ENCODE data around the gene ATP6V1E1.
A peak's percentile ranks its signal among the peaks of the same experiment; 100 is the strongest.
"Not testable (repeated sequence)": the region's sequence is repeated elsewhere in the genome, so short reads cannot be mapped to it uniquely, and the experiment has no call there.

ATP6V1E1 gene

GRCh38 chr22:17581056-17581455, 47.5 kb downstream of the ATP6V1E1 start:
- DNase-seq (ENCODE audit: low read depth) = no peak

DNA sequence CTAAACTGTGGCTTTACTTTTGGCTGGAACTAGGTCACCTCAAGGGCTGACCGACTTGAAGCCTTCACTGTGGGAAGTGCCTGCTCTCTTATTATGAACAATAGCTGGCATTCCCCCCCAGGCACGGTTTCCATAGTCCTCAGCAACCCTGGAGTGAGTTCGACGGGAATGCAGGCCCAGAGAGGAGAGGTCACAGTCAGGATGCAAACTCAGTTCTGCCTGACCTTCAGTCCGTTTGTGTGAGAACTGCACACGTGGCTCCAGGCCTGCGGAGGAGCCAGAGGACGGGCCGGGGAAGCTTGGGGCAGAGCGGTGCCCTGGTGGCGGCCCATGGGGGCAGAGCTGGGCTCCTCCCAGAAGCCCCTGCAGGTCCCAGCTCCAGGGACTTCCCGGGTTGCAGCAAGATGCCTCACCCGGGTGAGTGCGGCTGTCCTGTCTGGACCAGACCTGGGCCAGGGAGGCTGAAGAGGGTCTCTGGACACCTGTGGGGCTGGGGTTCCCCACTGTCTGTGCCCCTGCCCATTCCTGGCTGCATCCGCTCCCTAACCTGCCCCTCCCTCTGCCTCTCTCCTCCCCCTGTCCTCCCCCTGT, 48.0 kb downstream of the ATP6V1E1 start:
- DNase-seq (ENCODE audit: low read depth) = no peak

GRCh38 chr22:17579535-17579981, 49.0 kb downstream of the ATP6V1E1 start:
- DNase-seq (ENCODE audit: low read depth) = no peak

DNA sequence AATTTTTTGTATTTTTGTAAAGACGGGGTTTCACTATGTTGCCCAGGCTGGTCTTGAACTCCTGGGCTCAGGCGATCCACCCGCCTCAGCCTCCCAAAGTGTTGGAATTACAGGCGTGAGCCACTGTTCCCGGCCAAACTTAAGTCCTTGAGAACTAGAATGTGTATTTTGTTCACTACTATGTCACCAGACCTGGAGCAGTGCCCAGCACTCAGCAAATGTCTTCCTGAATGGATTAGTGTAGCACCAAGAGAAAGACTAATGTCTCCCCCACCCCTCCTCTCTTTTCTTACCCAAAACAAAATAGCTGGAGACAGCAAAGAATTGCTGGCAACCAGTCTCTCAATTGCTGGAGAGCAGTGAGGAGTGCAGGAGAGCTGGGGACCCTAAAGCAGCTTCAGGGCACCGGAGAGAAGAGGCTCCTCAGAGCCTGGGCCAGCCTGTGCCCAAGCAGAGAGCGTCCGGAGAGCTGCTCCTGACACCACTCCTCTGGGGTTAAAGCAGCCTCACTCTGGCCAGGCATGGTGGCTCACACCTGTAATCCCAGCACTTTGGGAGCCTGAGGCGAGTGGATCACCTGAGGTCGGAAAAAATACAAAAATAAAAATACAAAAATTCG, 50.3 kb downstream of the ATP6V1E1 start:
- no peak for DNase-seq (ENCODE audit: low read depth)

GRCh38 chr22:17576470-17576869, 52.1 kb downstream of the ATP6V1E1 start:
- peak; percentile 17 for DNase-seq (ENCODE audit: low read depth)

DNA sequence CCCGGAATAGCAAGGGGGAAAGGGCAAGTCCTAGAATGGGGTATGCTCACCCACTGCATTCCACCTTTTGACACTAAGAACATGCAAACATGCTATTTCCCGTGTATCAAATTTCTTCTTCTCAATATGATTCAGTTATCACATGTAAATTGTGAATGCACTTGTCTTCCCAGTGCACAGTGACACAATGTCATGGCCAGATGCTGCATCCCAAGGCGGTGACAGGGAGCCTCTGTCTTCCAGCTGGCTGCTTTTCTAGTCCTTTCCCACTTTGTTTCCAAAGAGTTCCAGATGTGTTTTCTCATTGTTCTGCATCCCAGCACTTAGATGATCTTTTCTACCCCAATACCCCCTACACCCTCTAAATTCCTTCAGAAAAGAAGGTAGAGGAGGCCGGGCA, 52.9 kb downstream of the ATP6V1E1 start:
- DNase-seq (ENCODE audit: low read depth) = no peak

DNA sequence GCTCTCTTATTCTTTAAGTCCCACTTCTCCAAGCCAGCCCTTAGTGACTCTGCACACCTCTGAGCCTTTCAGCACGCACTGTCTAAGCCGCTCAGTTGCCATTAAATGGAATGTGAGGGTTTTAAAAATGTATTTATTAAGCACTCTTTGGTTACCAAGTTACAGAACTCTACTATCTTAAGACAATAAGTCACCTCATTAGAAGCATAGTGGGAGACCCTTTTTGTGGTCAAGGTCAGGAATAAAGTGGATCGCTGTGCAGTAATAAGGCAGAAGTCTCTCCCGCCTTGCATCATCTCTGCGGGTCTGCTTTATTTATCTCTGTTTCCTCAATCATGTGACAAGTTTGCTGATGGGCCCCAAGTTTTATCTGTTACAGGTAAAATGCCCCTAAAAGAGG, 53.4 kb downstream of the ATP6V1E1 start:
- DNase-seq (ENCODE audit: low read depth) = no peak

DNA sequence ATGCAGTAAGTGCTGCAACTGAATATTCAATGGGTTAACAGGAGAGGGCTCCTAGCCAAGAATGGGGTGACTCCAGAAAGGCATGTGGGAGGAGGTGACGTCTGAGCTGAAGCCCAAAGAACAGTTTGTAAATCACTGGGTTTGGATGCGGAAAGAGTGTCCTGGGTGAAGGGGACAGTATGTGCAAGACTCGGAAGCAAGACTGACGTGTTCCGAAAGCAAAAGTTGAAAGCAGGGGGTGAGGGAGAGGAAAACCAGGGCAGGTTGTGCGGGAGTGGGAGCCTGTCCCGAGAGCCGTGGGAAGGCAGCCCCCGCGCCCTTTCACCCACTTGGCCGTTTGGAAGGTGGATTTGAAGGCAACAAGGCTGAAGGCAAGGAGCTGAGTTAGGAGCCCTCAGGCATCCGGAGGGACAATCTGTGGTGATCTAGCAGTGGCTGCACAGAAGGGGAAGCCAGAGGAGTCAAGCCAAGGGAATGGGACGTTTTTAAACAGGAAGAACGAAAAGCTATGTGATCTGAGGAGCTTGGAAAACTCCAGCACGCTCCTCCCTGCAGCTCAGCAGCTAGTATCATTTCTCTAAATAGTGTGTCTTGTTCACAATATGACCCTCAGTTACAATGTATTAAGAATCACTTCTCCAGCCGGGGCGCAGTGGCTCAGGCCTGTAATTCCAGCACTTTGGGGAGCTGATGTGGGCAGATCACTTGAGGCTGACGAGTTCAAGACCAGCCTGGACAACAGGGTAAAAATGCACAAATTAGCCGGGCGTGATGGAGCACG, 57.5 kb downstream of the ATP6V1E1 start:
- DNase-seq (ENCODE audit: low read depth) = no peak

DNA sequence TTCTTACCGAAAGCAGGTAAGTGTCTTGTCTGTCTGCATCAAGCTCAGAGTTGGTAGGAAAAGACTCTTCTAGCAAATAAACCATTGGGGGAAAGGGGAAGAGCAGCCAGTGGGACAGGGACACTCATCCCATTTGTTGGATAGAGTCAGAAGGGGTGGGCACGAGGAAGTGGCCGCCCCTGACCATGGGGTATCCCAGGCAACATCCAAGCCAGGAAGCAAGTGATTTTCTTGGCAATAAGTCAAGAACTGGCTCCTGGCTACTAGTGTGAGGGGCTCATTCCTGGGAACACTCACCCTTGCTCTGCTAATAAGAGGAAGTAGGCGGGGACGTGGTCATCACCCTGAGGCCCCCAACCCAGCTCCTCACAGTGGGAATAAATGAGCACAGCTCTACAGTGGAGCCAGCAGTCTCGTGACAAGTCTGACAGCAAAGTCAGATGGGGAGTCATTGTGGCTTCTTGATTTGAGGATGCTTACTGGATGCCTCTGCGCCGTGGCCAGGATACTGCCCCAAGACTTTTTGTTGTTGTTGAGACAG, 58.5 kb downstream of the ATP6V1E1 start:
- DNase-seq (ENCODE audit: low read depth) = no peak

- DNase-seq (ENCODE audit: low read depth) = no peak
These were observed 61.8 kb downstream of the ATP6V1E1 start for GRCh38 chr22:17566776-17567175.

GRCh38 chr22:17566016-17566687, 62.4 kb downstream of the ATP6V1E1 start:
- DNase-seq (ENCODE audit: low read depth) = not testable (repeated sequence)

DNA sequence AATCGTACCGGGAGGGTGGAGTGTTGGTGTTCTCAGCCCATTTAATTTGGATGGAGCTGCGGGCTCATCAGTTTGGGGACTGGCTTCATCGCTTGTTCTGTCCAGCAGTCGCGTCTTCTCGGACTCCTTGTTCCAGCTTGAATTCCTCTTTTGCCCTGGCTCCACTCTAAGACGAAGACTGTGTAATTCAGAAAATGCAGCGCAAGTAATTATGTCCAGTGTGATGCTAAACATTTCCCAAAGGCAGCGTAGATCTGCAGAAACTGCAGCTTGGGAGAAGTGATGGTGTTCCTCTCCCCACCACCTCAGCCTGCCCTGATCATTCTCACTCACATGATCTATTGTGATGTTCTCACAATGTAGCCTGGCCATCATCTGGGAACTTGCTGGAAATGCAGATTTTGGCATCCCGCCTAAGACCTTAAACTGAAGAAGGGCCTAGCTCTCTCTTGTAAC, 64.6 kb downstream of the ATP6V1E1 start:
- DNase-seq (ENCODE audit: low read depth) = no peak

DNA sequence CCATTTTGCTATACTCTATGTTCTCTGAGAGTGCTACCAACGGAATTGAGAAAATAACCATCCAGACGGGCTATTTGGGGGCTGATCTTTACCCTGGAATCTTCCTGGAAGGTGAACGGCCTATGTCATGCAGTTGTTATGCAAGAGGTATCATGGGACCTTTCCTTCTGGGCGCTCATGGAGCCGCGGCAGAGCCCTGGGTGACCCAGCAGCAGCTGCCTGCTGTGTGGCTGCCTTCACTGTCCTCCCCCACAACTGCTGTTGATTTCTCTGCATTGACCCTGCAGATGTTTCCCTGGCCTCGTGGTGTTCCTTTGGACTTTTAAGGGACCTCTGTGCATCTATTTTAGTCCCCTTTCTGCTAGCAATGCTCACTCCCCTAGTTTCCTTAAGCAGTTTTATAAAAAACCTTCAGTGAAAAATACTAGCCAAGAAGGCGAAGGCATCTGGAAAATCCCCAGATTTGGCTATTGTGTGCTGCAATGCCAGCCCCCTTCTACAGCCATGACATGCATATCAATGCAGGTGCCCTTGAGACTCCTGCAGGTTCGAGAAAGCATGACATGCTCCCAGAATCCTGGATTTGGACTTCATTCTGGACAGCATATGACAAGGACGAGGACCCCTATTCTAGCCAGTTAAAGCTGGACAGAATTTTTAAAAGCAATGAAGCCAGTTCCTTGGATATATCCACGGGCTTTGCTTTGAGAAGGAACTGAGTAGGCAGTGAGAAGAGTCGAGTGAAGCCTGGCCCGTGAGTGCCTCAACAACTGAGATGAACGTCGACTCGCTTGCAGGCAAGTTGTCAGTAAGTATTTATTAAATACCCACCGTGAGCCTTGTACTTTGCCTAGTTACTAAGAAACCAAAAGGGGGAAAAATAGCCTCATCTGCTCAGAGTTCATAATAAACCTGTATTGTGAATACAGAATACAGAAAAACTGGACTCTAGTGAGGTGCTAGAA, 65.4 kb downstream of the ATP6V1E1 start, which contains the start of gene SLC25A18:
TSS of gene SLC25A18 (plus strand) at position 593 of the 965 bp plus-strand sequence. CDS start 16,447 bp downstream, outside the sequence.
- no peak for DNase-seq (ENCODE audit: low read depth)

DNA sequence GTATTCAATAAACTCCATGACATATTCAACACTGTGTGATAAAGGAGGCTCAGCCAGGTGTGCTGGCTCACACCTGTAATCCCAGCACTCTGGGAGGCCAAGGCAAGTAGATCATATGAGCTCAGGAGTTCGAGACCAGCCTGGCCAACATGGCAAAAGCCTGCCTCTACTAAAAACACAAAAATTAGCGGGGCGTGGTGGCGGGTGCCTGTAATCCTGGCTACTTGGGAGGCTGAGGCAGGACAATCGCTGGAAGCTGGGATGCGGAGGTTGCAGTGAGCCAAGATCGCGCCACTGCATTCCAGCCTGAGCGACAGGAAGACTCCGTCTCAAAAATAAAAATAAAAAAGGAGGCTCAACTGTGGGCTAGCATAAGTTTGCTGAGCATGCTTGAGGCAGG, 69.4 kb downstream of the ATP6V1E1 start:
- DNase-seq (ENCODE audit: low read depth) = no peak

DNA sequence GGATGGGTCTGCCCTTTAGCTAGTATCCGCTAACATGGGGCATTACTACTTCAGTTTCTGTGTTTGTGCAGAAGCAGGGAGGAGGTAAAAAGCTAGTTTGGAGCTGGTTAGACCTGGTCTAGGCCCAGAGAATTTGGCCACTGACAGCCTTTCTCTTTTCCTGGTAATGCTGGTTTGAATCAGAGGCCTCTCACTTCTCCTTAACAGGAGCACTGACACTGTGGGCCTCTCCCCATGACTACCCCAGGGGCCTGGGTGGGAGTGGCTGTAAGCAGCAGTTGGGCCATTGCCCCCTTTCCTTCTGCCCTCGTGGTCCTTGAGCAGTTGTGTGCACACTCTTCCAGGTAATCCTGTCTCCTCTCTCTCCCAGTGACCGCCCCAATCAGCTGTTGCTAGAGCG, 73.7 kb downstream of the ATP6V1E1 start:
- DNase-seq (ENCODE audit: low read depth) = no peak

GRCh38 chr22:17552737-17553136, 75.8 kb downstream of the ATP6V1E1 start:
- no peak for DNase-seq (ENCODE audit: low read depth)

GRCh38 chr22:17549655-17550054, 78.9 kb downstream of the ATP6V1E1 start:
- DNase-seq (ENCODE audit: low read depth) = no peak

- DNase-seq (ENCODE audit: low read depth) = no peak
These were observed 79.4 kb downstream of the ATP6V1E1 start for GRCh38 chr22:17549183-17549582.

- DNase-seq (ENCODE audit: low read depth) = no peak
These were observed 79.9 kb downstream of the ATP6V1E1 start for GRCh38 chr22:17548756-17549035.

DNA sequence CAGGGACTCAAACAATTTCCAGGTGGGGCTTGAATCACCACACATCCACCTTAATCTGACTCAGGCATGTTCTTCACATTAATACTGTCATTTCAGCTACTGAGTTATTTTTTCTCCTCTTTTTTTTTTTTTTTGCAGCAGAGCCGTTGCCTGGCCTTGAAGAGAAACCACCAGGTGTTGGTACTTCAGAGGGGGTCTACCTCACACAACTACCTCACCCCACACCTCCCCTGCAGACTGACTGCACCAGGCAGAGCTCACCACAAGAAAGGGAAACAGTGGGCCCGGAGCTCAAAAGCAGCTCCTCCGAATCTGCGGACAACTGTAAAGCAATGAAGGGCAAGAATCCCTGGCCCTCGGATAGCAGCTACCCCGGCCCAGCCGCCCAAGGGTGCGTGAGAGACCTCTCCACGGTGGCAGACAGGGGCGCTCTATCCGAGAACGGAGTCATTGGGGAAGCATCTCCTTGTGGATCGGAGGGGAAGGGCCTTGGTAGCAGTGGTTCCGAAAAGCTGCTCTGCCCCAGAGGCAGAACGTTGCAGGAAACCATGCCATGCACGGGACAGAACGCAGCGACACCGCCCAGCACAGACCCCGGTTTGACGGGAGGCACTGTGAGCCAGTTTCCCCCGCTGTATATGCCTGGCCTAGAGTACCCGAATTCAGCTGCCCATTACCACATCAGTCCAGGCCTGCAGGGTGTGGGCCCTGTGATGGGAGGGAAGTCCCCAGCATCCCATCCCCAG, 80.4 kb downstream of the ATP6V1E1 start:
- no peak for DNase-seq (ENCODE audit: low read depth)

All from HS-27A (cell line).